Measurements from ENCODE around the gene SLC4A5.

GRCh38 chr2:74199275-74199701, 143.9 kb downstream of the SLC4A5 start:
- no peak; the same call in 1 of the 2 replicates for TF ChIP-seq TAF1 (IDR thresholded peaks at IDR 0.05; ENCODE audit: low read depth, low read length)
- peak in 1 of 2 experiments; percentile 72; a peak in 1 of 4 replicates for TF ChIP-seq SIN3A (conservative IDR thresholded peaks at IDR 0.05 in 1 of 2, IDR thresholded peaks at IDR 0.05 in 1 of 2; ENCODE audit: low read depth in 1 of 2, low read length in 2 of 2)
- TF ChIP-seq SRF (IDR thresholded peaks at IDR 0.05; ENCODE audit: low read depth, low read length): no peak
- TF ChIP-seq CREB1 (IDR thresholded peaks at IDR 0.05): no peak
- no peak for TF ChIP-seq BRCA1 (IDR thresholded peaks at IDR 0.05; ENCODE audit: low read depth, low read length)
- TF ChIP-seq ZNF274 (IDR thresholded peaks at IDR 0.05; ENCODE audit: borderline replicate concordance, extremely low read depth, low read length): no peak
- no peak for TF ChIP-seq POLR2A (IDR thresholded peaks at IDR 0.05; ENCODE audit: control extremely low read depth in 1 of 2, low read depth in 2 of 2, low read length in 2 of 2)
- no peak for TF ChIP-seq CTCF (IDR thresholded peaks at IDR 0.05; ENCODE audit: control extremely low read depth in 1 of 3, insufficient read depth in 1 of 3, low read depth in 1 of 3, low read length in 3 of 3)
- TF ChIP-seq, protein P1, sequence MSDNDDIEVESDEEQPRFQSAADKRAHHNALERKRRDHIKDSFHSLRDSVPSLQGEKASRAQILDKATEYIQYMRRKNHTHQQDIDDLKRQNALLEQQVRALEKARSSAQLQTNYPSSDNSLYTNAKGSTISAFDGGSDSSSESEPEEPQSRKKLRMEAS (IDR thresholded peaks at IDR 0.05): no peak
- TF ChIP-seq GTF2F1 (IDR thresholded peaks at IDR 0.05; ENCODE audit: borderline replicate concordance, low read depth, low read length): no peak
- TF ChIP-seq PHF8 (conservative IDR thresholded peaks at IDR 0.05; ENCODE audit: low read depth, low read length): no peak
- no peak for TF ChIP-seq TAF7 (optimal IDR thresholded peaks at IDR 0.05; ENCODE audit: borderline replicate concordance, low read depth, low read length)
- TF ChIP-seq CHD2 (IDR thresholded peaks at IDR 0.05; ENCODE audit: low read length): no peak
- TF ChIP-seq, protein P2, sequence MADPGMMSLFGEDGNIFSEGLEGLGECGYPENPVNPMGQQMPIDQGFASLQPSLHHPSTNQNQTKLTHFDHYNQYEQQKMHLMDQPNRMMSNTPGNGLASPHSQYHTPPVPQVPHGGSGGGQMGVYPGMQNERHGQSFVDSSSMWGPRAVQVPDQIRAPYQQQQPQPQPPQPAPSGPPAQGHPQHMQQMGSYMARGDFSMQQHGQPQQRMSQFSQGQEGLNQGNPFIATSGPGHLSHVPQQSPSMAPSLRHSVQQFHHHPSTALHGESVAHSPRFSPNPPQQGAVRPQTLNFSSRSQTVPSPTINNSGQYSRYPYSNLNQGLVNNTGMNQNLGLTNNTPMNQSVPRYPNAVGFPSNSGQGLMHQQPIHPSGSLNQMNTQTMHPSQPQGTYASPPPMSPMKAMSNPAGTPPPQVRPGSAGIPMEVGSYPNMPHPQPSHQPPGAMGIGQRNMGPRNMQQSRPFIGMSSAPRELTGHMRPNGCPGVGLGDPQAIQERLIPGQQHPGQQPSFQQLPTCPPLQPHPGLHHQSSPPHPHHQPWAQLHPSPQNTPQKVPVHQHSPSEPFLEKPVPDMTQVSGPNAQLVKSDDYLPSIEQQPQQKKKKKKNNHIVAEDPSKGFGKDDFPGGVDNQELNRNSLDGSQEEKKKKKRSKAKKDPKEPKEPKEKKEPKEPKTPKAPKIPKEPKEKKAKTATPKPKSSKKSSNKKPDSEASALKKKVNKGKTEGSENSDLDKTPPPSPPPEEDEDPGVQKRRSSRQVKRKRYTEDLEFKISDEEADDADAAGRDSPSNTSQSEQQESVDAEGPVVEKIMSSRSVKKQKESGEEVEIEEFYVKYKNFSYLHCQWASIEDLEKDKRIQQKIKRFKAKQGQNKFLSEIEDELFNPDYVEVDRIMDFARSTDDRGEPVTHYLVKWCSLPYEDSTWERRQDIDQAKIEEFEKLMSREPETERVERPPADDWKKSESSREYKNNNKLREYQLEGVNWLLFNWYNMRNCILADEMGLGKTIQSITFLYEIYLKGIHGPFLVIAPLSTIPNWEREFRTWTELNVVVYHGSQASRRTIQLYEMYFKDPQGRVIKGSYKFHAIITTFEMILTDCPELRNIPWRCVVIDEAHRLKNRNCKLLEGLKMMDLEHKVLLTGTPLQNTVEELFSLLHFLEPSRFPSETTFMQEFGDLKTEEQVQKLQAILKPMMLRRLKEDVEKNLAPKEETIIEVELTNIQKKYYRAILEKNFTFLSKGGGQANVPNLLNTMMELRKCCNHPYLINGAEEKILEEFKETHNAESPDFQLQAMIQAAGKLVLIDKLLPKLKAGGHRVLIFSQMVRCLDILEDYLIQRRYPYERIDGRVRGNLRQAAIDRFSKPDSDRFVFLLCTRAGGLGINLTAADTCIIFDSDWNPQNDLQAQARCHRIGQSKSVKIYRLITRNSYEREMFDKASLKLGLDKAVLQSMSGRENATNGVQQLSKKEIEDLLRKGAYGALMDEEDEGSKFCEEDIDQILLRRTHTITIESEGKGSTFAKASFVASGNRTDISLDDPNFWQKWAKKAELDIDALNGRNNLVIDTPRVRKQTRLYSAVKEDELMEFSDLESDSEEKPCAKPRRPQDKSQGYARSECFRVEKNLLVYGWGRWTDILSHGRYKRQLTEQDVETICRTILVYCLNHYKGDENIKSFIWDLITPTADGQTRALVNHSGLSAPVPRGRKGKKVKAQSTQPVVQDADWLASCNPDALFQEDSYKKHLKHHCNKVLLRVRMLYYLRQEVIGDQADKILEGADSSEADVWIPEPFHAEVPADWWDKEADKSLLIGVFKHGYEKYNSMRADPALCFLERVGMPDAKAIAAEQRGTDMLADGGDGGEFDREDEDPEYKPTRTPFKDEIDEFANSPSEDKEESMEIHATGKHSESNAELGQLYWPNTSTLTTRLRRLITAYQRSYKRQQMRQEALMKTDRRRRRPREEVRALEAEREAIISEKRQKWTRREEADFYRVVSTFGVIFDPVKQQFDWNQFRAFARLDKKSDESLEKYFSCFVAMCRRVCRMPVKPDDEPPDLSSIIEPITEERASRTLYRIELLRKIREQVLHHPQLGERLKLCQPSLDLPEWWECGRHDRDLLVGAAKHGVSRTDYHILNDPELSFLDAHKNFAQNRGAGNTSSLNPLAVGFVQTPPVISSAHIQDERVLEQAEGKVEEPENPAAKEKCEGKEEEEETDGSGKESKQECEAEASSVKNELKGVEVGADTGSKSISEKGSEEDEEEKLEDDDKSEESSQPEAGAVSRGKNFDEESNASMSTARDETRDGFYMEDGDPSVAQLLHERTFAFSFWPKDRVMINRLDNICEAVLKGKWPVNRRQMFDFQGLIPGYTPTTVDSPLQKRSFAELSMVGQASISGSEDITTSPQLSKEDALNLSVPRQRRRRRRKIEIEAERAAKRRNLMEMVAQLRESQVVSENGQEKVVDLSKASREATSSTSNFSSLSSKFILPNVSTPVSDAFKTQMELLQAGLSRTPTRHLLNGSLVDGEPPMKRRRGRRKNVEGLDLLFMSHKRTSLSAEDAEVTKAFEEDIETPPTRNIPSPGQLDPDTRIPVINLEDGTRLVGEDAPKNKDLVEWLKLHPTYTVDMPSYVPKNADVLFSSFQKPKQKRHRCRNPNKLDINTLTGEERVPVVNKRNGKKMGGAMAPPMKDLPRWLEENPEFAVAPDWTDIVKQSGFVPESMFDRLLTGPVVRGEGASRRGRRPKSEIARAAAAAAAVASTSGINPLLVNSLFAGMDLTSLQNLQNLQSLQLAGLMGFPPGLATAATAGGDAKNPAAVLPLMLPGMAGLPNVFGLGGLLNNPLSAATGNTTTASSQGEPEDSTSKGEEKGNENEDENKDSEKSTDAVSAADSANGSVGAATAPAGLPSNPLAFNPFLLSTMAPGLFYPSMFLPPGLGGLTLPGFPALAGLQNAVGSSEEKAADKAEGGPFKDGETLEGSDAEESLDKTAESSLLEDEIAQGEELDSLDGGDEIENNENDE (IDR thresholded peaks at IDR 0.05; ENCODE audit: insufficient replicate concordance, low read length): no peak

All from H1 (cell line).